ENCODE data around the gene IP6K3.

GRCh38 chr6:33686981-33687975, 59.4 kb downstream of the IP6K3 start:
- no peak for TF ChIP-seq CTCF (IDR thresholded peaks at IDR 0.05)
- TF ChIP-seq SIN3A (IDR thresholded peaks at IDR 0.05; ENCODE audit: borderline replicate concordance, insufficient read depth, low read depth, low read length), result no peak
- TF ChIP-seq REST (IDR thresholded peaks at IDR 0.05; ENCODE audit: insufficient read depth in 1 of 2, low read depth in 2 of 2, low read length in 1 of 2), result no peak
- TF ChIP-seq POLR2AphosphoS5 (IDR thresholded peaks at IDR 0.05; ENCODE audit: low read depth, low read length), result no peak

Data from Panc1 (cell line).